Uterus (tissue), 4 donors: ENCODE measurements around the gene GLP1R. TPM values are rescaled to one million over a fixed set of nuclear protein-coding genes. Genes with fewer than 3 reads are reported as not detected.

Experiments
- DNase-seq, 2 donors: peaks; one replicate each; pipeline ENCODE4 v3.0.0-alpha.2; 2019 to 2020
- H3K27ac ChIP-seq, 2 donors: fragments of 200-600 bp; sonication (generic); 1 replicate in 1 of 2; 2 replicates in 1 of 2; pipeline ENCODE4 v1.5.1; 2016 to 2018
- H3K27me3 ChIP-seq, 2 donors: fragments of 200-600 bp; sonication (generic); one replicate each; pipeline ENCODE4 v1.5.1; 2018 to 2019; ENCODE audit warnings: control low read depth in 1 of 2
- H3K36me3 ChIP-seq, 2 donors: fragments of 200-600 bp; sonication (generic); one replicate each; pipeline ENCODE4 v1.5.1; 2019; ENCODE audit warnings: control low read depth in 1 of 2
- H3K4me1 ChIP-seq, 2 donors: fragments of 200-600 bp; sonication (generic); one replicate each; pipeline ENCODE4 v1.5.1; 2018 to 2019; ENCODE audit warnings: control low read depth in 1 of 2
- H3K4me3 ChIP-seq, 2 donors: fragments of 200-600 bp; sonication (generic); 1 replicate in 1 of 2; 2 replicates in 1 of 2; pipeline ENCODE4 v1.5.1; 2018 to 2019; ENCODE audit warnings: mild to moderate bottlenecking in 1 of 2
- H3K9me3 ChIP-seq, 2 donors: fragments of 200-600 bp; sonication (generic); one replicate each; pipeline ENCODE4 v1.5.1; 2019; ENCODE audit warnings: control low read depth in 1 of 2
- POLR2A ChIP-seq, 2 donors: fragments of 450-650 bp; IDR thresholded peaks; one replicate each; pipeline ENCODE4 v1.6.1; 2016; ENCODE audit warnings: antibody characterized with exemption in 2 of 2, mild to moderate bottlenecking in 1 of 2, moderate library complexity in 1 of 2
- intact Hi-C: fragments of 100-400 bp; cut with DNase I; formaldehyde crosslinking; loops from one replicate; pipeline ENCODE4 v1.15.1; 2023; ENCODE audit warnings: low total_unique reads
- total RNA-seq, 4 donors: library from RNA; depleted of rRNA in 3 of 4; stranded (reverse); fragments of >200 nt in 3 of 4; gene quantifications; one replicate each; pipeline versions ENCODE4 v1.1.0 to v1.2.4, GENCODE V29; 2014 to 2023
- TF ChIP-seq, protein P1 (sequence below), 4 experiments: fragments of 200-600 bp in 2 of 4; fragments of 450-650 bp in 2 of 4; sonication (generic) in 2 of 4; IDR thresholded peaks; one replicate each; pipeline ENCODE4 v1.5.1; 2016 to 2019; ENCODE audit warnings: antibody characterized with exemption in 4 of 4, mild to moderate bottlenecking in 2 of 4, moderate library complexity in 1 of 4
- donor health status: DM: yes; HTN: yes; CAD: no.

Gene GLP1R
- total RNA-seq, 4 donors from 2014 or later, result 0.55 TPM; not detected in 3

DNA sequence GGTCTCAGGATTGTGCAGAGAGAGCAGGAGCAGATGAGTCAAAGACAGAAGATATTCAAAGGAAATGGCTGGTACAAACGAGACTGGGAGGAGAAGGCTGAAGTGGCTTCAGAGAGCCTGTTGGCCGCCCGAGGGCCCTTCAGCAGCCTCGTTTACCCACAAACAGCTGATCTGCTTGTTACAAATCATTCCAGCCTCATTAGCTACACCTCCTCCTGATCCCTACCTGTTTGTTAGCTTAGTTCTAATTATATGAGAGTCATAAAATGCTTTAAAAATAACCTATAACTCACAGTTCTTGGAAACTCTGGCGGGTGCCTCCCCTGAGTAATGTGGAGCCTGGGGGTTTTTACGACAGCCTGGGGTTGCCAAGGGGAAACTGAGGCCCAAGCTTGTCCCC, 12.6 kb downstream of the GLP1R start:
- H3K36me3 ChIP-seq, result no peaks in the 10 kb centered on the region
- H3K9me3 ChIP-seq, result no peaks in the 10 kb centered on the region
- no peaks in the 10 kb centered on the region for H3K4me1 ChIP-seq
- no peak overlapping the region for H3K27ac ChIP-seq
- TF ChIP-seq, protein P1, sequence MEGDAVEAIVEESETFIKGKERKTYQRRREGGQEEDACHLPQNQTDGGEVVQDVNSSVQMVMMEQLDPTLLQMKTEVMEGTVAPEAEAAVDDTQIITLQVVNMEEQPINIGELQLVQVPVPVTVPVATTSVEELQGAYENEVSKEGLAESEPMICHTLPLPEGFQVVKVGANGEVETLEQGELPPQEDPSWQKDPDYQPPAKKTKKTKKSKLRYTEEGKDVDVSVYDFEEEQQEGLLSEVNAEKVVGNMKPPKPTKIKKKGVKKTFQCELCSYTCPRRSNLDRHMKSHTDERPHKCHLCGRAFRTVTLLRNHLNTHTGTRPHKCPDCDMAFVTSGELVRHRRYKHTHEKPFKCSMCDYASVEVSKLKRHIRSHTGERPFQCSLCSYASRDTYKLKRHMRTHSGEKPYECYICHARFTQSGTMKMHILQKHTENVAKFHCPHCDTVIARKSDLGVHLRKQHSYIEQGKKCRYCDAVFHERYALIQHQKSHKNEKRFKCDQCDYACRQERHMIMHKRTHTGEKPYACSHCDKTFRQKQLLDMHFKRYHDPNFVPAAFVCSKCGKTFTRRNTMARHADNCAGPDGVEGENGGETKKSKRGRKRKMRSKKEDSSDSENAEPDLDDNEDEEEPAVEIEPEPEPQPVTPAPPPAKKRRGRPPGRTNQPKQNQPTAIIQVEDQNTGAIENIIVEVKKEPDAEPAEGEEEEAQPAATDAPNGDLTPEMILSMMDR (IDR thresholded peaks at IDR 0.05), result no peak
- intact Hi-C loops, result no loop called here
- DNase-seq, result no peak
- H3K27me3 ChIP-seq, result no peaks in the 10 kb centered on the region
- H3K4me3 ChIP-seq, result no peak overlapping the region

DNA sequence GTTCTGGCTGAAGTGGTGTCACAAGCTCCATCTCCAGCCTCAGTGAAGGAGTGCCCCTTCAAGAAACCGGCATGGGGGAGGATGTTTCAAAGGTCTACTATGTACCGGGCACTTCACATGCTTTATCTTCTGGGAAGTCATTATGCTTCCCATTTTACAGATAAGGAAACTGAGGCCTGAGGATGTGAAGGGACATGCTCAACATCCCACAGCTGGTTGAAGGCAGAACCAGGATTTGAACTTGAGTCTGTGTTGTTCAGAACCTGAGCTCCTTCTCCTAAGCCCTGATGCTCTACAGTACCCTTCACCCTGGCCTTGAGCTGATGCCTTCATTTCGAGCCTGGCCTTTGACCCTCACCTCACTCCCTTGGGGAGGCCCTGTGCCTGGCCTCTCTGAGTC, 13.0 kb downstream of the GLP1R start:
- H3K9me3 ChIP-seq, result no peaks in the 10 kb centered on the region
- no peak for DNase-seq
- no peak for TF ChIP-seq POLR2A (IDR thresholded peaks at IDR 0.05)
- TF ChIP-seq, protein P1 (IDR thresholded peaks at IDR 0.05), result no peak
- no peaks in the 10 kb centered on the region for H3K4me1 ChIP-seq
- no peak overlapping the region for H3K27ac ChIP-seq
- no peaks in the 10 kb centered on the region for H3K27me3 ChIP-seq
- no peak overlapping the region for H3K4me3 ChIP-seq
- no peaks in the 10 kb centered on the region for H3K36me3 ChIP-seq
- intact Hi-C loops, result no loop called here

DNA sequence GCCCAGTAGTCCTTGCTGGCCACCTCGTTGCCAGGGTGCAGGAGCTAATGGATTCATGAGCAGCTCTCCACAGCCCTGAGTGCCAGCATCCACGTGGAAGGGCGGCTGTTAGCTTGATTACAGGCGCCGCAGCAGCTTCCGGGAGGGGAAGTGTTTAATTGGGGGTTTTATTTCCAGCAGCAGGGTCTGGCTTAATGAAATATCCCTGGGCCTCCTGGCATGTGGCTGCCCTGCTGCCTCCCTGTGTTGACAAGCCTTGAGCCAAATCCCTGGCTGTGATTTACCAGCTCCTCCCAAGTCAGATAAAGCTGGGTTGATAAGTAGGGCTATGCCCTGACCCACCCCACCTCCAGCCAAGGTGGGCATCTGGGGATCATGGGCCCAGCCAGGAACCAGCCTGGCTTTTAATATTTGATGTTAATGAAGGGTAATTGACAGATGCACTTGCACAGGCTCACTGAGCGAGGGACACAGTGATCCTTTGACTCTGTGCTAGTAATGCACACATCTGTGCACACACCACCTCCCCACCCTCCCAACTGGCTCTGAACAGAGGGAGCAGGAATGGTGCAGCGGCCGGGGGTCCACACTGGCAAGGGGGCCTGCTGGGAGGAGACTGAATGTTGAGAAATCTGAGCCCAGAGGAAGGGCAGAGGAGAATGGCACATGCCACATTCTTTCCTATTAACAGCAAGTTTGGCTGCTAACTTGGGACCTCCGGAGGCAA, 13.6 kb downstream of the GLP1R start:
- H3K27me3 ChIP-seq, result no peaks in the 10 kb centered on the region
- DNase-seq, result no peak
- no peaks in the 10 kb centered on the region for H3K4me1 ChIP-seq
- H3K27ac ChIP-seq, result no peak overlapping the region
- H3K9me3 ChIP-seq, result no peaks in the 10 kb centered on the region
- H3K4me3 ChIP-seq, result no peak overlapping the region
- no peak for TF ChIP-seq POLR2A (IDR thresholded peaks at IDR 0.05)
- TF ChIP-seq, protein P1 (IDR thresholded peaks at IDR 0.05), result no peak
- intact Hi-C loops, result no loop called here
- H3K36me3 ChIP-seq, result no peaks in the 10 kb centered on the region

DNA sequence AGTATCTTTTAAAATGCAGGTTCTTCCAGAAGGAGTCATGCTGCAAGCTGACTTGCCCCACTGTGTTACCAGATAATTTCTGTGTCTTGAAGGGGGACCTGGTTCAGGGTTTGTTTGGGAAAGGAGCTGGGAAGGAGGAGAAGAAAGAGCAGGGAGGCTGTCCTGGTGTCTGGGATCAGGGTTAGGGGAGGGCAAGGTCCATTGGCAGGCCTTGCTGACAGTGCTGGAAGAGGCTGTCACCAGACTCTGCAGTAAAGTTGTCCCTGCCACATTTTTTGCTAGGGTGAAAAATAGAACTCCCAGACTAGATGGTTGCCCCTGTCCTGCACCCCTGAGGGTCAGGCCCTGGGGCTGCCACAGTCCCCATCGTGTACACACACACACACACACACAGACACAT, 14.9 kb downstream of the GLP1R start:
- no peaks in the 10 kb centered on the region for H3K9me3 ChIP-seq
- H3K4me3 ChIP-seq, result no peak overlapping the region
- H3K36me3 ChIP-seq, result no peaks in the 10 kb centered on the region
- TF ChIP-seq POLR2A (IDR thresholded peaks at IDR 0.05), result no peak
- TF ChIP-seq, protein P1 (IDR thresholded peaks at IDR 0.05), result no peak
- no peak for DNase-seq
- intact Hi-C loops, result no loop called here
- no peak overlapping the region for H3K27ac ChIP-seq
- H3K4me1 ChIP-seq, result no peaks in the 10 kb centered on the region
- H3K27me3 ChIP-seq, result no peaks in the 10 kb centered on the region

DNA sequence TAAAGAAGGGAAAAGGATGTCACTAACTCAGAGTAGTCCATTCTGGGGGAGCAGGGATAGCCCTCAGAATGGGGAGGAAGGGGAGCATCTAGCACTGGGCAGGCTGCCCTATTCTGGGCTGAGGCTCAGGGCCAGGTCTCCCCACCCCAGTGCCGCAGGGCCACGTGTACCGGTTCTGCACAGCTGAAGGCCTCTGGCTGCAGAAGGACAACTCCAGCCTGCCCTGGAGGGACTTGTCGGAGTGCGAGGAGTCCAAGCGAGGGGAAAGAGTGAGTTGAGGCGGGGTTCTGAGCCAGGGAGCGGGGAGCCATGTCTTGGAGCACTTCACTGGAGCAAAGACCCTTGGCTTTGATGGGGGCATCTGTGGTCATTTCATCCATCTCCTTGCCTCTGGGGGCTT, 17.0 kb downstream of the GLP1R start:
- intact Hi-C loops, result no loop called here
- H3K36me3 ChIP-seq, result no peaks in the 10 kb centered on the region
- H3K4me1 ChIP-seq, result no peaks in the 10 kb centered on the region
- H3K9me3 ChIP-seq, result no peaks in the 10 kb centered on the region
- H3K4me3 ChIP-seq, result no peak overlapping the region
- no peak overlapping the region for H3K27ac ChIP-seq
- no peak for DNase-seq
- TF ChIP-seq, protein P1 (IDR thresholded peaks at IDR 0.05), result no peak
- no peak for TF ChIP-seq POLR2A (IDR thresholded peaks at IDR 0.05)
- no peaks in the 10 kb centered on the region for H3K27me3 ChIP-seq
